CD1c-positive myeloid dendritic cell (primary cell): ENCODE measurements around the gene SFT2D1.
"Not testable (repeated sequence)": the region's sequence is repeated elsewhere in the genome, so short reads cannot be mapped to it uniquely, and the experiment has no call there.

Experiments
- DNase-seq: peaks from one replicate; pipeline ENCODE4 v3.0.0-alpha.2; 2016; ENCODE audit errors: extremely low spot score

SFT2D1 gene

DNA sequence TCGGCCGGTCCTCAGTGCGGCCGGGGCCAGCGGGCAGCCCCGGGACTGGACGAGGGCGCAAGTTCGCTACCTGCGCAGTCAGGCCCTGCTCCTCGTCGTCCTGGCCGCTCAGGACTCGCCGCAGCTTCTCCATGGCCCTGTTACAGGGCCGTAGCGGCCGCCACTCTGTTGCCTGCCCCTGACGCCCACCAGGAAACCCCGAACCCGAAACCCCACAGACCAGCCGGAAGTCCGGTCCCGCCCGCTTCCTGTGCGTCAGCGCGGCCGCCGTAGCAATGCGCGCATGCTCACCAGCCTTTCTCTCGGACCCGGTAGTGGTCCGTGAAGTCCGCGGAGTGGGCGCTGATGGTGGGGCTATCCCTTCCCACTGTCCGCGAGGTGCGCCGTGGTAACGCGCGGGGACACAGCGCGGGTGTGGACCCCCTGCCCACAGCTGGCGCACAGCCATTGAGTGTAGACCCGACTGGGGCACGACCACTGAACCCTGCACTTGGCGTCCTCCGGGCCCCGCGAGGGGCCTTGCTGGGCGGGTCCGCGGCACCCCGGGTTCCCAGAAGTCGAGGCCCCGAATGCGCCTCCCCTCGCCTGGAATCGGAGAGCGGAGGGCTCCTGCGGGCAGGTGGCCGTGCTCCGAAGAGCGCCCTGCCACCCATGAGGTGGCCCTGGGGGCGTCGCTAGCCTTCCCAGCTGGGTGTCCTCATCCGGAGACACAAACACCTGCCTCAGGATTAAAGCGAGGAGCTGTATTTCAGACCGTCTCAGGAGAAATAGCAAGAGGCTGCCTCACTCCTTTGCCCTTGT, at the start of gene SFT2D1:
Gene SFT2D1 (minus strand): TSS at position 197 of the 801 bp plus-strand sequence. CDS start 64 bp downstream, at position 133.
- peak; percentile 94 for DNase-seq

GRCh38 chr6:166389119-166389518, 46.8 kb upstream of the SFT2D1 start:
- DNase-seq = no peak

DNA sequence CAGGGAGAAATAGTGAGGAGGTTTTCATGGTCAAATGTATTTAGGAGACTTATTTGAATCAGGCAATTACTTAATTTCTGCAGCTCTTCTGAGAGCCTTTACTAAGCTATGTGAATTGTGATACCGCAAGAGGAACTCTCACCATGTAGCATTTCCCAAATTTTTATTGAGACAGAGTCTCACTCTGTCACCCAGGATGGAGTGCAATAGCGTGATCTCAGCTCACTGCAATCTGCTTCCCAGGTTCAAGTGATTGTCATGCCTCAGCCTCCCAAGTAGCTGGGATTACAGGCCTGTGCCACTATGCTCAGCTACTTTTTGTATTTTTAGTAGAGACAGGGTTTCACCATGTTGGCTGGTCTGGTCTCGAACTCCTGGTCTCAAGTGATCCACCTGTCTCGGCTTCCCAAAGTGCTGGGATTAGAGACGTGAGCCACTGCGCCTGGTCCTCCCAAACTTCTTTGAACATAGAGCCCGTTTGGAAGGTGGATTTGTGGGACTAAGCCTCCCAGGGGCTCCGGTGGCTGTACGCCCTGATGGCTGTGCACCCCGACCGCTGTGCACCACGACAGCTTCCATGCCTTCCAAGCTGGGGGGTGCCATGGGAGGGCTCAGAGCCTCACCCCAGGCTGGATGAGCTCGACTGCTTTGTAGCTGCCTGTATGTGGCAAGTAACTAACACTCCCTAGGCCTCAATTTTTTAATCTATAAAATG, 46.1 kb upstream of the SFT2D1 start:
- DNase-seq = no peak

GRCh38 chr6:166387642-166388289, 45.4 kb upstream of the SFT2D1 start:
- no peak for DNase-seq

- DNase-seq = not testable (repeated sequence)
Observed at GRCh38 chr6:166387098-166387497, 44.8 kb upstream of the SFT2D1 start.

GRCh38 chr6:166386111-166386510, 43.8 kb upstream of the SFT2D1 start:
- no peak for DNase-seq

GRCh38 chr6:166383802-166384363, 41.5 kb upstream of the SFT2D1 start:
- not testable (repeated sequence) for DNase-seq

DNA sequence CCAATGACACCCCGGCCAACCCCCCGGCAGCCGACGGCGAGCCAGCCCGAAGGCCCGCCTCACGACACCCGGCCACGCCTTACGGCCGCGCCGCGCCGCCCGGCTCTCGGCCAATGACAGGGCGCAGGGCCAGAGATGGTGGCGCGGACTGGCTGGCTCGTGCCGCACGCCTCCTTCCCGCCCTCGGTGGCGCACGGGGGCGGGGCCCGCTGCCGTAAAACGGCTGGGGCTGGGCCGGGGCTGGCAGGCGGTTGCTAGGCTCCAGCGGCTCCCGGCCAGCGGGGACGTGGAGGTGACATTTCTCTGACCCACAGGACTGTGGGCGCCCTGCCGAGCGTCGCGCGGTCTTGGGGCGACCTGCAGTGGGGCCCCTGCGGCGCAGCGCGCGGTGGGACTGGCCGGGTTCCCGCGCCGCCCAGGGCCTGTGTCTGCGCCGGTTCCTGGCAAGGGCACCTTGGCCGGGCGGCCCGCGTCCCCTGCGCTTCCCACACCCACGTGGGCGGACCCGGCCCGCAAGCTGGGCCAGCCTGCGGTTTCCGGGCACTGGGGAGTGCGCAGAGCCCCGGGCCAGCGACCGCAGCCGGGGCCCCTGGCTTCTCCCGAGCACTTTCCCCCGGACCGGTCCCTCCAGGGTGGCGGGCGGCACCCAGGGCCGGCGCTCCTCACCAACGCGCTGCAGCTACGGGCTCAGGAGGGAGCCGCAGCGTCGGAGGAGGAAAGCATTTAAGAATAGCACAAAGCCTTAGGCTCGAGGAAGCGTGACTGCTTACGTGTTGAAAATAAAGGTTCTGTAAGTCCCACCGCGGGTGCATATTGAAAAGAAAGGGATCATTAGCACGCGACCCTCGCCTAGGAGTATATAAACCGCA, 40.8 kb upstream of the SFT2D1 start, which contains the start of gene MPC1:
Gene MPC1 (minus strand): TSS at position 8 of the 869 bp plus-strand sequence. CDS start 64 bp downstream, outside the sequence.
- peak; percentile 99 for DNase-seq

- no peak for DNase-seq
Observed at GRCh38 chr6:166382500-166382932, 40.2 kb upstream of the SFT2D1 start.

DNA sequence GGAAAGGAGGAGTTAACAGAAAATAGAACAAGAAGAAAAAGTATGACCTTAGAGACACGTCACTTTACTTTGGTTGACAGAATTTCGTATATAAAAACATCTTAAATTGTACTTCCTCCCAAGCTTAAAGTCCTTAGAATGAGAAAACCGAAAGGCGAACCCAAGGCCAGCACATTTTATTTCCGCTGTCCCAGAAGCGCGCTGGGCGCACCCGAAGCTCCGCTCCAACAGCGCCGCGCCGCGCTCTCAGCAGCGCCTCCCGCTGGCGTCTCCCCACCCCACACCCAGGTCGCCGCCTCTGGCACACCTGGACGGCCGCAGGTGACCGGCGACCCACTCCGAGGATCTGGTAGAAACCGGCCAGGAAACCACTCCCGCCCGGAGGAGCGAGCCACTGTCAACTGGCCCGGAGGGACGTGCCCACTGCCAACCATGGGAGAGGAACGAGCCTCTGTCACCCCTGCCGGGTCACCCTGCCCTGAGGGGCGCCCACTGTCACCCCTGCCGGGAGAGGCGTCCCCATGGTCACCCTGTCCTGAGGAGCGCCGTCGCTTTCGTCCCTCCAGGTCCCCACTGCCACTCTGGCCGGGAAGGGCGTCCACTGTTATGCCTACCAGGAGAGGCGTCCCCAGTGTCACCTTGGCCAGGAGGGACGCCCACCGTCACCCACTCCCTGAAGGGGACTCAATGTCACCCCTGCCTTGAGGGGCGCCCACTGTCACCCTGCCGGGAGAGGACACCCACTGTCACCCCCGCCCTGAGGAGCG, 39.6 kb upstream of the SFT2D1 start:
- DNase-seq = peak; percentile 81

GRCh38 chr6:166381381-166381732, 39.0 kb upstream of the SFT2D1 start:
- DNase-seq = no peak

- no peak for DNase-seq
Observed at GRCh38 chr6:166379800-166380199, 37.5 kb upstream of the SFT2D1 start.

- DNase-seq = no peak
Observed at GRCh38 chr6:166379103-166379586, 36.8 kb upstream of the SFT2D1 start.

- no peak for DNase-seq
Observed at GRCh38 chr6:166377721-166378120, 35.4 kb upstream of the SFT2D1 start.

DNA sequence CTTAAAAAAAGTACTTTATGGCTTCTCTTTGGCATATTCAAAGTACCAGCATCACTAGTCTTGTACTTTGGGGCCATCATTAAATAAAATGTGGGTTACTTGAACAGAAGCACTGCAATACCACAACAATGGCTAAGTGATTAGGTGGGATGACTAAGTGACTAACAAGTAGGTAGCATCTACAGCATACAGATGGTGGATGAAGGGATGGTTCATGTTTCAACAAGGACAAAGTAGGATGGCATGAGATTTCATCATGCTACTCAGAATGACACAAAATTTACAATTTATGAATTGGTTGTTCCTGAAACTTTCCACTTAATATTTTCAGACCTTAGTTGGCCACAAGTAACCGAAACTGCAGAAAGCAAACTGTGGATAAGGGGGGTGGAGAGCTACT, 32.7 kb upstream of the SFT2D1 start:
- no peak for DNase-seq

DNA sequence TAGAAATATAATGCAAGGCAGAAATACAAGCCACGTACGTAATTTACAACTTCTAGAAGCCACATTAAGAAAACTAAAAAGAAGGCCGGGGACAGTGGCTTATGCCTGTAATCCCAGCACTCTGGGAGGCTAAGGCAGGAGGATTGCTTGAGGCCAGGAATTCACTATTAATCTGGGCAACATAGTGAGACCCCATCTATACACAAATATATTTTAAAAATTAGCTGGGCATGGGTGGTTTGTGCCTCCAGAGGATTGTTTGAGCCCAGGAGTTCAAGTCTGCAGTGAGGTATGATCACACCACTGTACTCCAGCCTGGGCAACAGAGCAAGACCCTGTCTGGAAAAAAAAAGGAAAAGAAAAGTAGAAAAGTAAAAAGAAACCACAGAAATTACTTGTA, 28.1 kb upstream of the SFT2D1 start:
- no peak for DNase-seq

GRCh38 chr6:166369782-166370181, 27.4 kb upstream of the SFT2D1 start:
- DNase-seq = no peak

DNA sequence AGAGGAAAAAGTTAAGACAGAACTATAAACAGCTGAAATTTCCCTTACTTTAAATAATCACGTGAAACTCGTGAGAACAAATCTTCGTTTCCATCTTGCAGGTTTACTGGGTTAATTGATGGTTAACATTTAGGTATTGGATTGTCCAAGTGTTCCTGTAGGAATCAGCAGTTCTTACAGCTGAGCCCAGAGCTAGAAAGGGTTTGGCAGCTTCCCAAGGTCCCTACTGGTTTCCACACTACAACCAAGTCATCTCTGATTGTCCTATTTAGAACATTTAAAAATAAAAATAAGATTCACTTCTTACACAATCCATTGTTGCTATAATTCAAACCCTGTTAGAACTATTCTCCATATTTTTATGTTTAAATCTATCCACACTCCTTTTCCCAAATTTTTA, 24.6 kb upstream of the SFT2D1 start:
- no peak for DNase-seq

GRCh38 chr6:166365806-166366205, 23.5 kb upstream of the SFT2D1 start:
- DNase-seq = no peak

DNA sequence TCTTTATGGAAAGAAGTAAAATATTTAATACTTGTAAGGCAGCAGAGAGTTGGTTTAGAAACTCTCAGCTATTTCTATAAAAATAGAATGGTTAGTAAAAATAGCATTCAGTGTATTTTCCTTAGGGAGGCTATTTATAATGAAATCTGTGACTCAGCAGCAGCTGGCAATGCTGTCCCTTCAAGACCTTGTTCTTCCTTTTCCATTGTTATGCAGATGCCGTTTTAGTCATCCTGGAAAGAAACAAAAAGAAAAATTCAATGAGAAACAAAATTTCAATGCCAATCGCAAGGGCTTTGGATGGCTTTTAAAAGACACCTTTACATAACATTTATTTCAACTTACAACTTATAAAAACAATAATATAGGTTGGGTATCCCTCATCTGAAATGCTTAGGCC, 22.9 kb upstream of the SFT2D1 start:
- no peak for DNase-seq
